CD14-positive monocyte (primary cell): ENCODE data around the gene LRBA. TPM values are rescaled to one million over a fixed set of nuclear protein-coding genes. Genes with fewer than 3 reads are reported as not detected.
A peak's percentile ranks its signal among the peaks of the same experiment; 100 is the strongest.
"Not testable (repeated sequence)": the region's sequence is repeated elsewhere in the genome, so short reads cannot be mapped to it uniquely, and the experiment has no call there.

Experiments
- DNase-seq, 3 donors: peaks; one replicate each; pipeline ENCODE4 v3.0.0-alpha.2; 2011 to 2022
- H2AFZ ChIP-seq: 2 replicates; pipeline ENCODE4 v1.6.0; 2012; ENCODE audit warnings: mild to moderate bottlenecking, low read depth, low read length, inconsistent platforms; ENCODE audit not compliant: insufficient read depth, poor library complexity, severe bottlenecking
- H3K27ac ChIP-seq, 2 donors: 1 replicate in 1 of 2; 2 replicates in 1 of 2; pipeline ENCODE4 v1.5.1; 2012 to 2013; ENCODE audit warnings: low read length in 2 of 2, control low read depth in 1 of 2, inconsistent platforms in 1 of 2, low read depth in 1 of 2, mild to moderate bottlenecking in 1 of 2
- H3K27me3 ChIP-seq, 2 donors: one replicate each; pipeline versions ENCODE4 v1.6.0 to v1.6.1; 2011 to 2013; ENCODE audit warnings: low read length in 2 of 2; ENCODE audit not compliant: control insufficient read depth in 2 of 2, insufficient read depth in 2 of 2
- H3K36me3 ChIP-seq, 2 donors: replicated peaks in 1 of 2; 1 replicate in 1 of 2; 2 replicates in 1 of 2; pipeline versions ENCODE4 v1.5.1 to v1.6.1; 2012 to 2013; ENCODE audit warnings: low read length in 2 of 2, control low read depth in 1 of 2, inconsistent platforms in 1 of 2, mild to moderate bottlenecking in 1 of 2; ENCODE audit not compliant: insufficient read depth in 2 of 2, control insufficient read depth in 1 of 2
- H3K4me1 ChIP-seq, 2 donors: 1 replicate in 1 of 2; 2 replicates in 1 of 2; pipeline versions ENCODE4 v1.5.1 to v1.6.1; 2012 to 2013; ENCODE audit warnings: low read length in 2 of 2, control low read depth in 1 of 2, inconsistent platforms in 1 of 2, mild to moderate bottlenecking in 1 of 2, moderate library complexity in 1 of 2; ENCODE audit not compliant: insufficient read depth in 2 of 2, control insufficient read depth in 1 of 2
- H3K4me2 ChIP-seq: replicated peaks from 2 replicates; pipeline ENCODE3; 2012; ENCODE audit warnings: low read length, moderate library complexity, mild to moderate bottlenecking; ENCODE audit not compliant: poor library complexity, severe bottlenecking; ENCODE audit errors: extremely low read depth
- H3K4me3 ChIP-seq, 3 experiments: fragments of 200-600 bp in 1 of 3; sonication (generic) in 1 of 3; replicated peaks in 1 of 3; 1 replicate in 2 of 3; 2 replicates in 1 of 3; pipeline ENCODE4 v1.5.1; 2011 to 2013; ENCODE audit warnings: low read length in 3 of 3, mild to moderate bottlenecking in 3 of 3, control low read depth in 2 of 3, low read depth in 2 of 3, inconsistent platforms in 1 of 3, moderate library complexity in 1 of 3
- H3K79me2 ChIP-seq: 2 replicates; pipeline ENCODE4 v1.6.0; 2012; ENCODE audit warnings: mild to moderate bottlenecking, control low read depth, inconsistent platforms, low read length, moderate library complexity; ENCODE audit not compliant: insufficient read depth
- H3K9ac ChIP-seq: 2 replicates; pipeline ENCODE4 v1.6.0; 2017; ENCODE audit warnings: low read length, mild to moderate bottlenecking; ENCODE audit not compliant: insufficient read depth, poor library complexity, severe bottlenecking
- H3K9me3 ChIP-seq, 2 donors: replicated peaks in 1 of 2; 1 replicate in 1 of 2; 2 replicates in 1 of 2; pipeline versions ENCODE4 v1.5.1 to v1.6.1; 2012 to 2013; ENCODE audit warnings: low read length in 2 of 2, control low read depth in 1 of 2; ENCODE audit not compliant: control insufficient read depth in 1 of 2, insufficient read depth in 1 of 2
- H4K20me1 ChIP-seq: 2 replicates; pipeline ENCODE4 v1.6.0; 2012; ENCODE audit warnings: mild to moderate bottlenecking, low read length, control low read depth, moderate library complexity; ENCODE audit not compliant: insufficient read depth
- H3K27ac Mint-ChIP-seq, 7 donors: one replicate each; pipeline ENCODE4 v1.8.0; 2020; ENCODE audit warnings: mild to moderate bottlenecking in 7 of 7, mixed read lengths in 7 of 7, moderate library complexity in 6 of 7, inconsistent platforms in 2 of 7
- H3K27me3 Mint-ChIP-seq, 3 donors: one replicate each; pipeline ENCODE4 v1.8.0; 2021 to 2022; ENCODE audit warnings: low read depth in 3 of 3, mild to moderate bottlenecking in 3 of 3, mixed read lengths in 3 of 3, moderate library complexity in 3 of 3, inconsistent platforms in 1 of 3
- H3K36me3 Mint-ChIP-seq, 2 donors: one replicate each; pipeline ENCODE4 v1.8.0; 2020; ENCODE audit warnings: mixed read lengths in 2 of 2, inconsistent platforms in 1 of 2, mild to moderate bottlenecking in 1 of 2
- H3K4me1 Mint-ChIP-seq: one replicate; pipeline ENCODE4 v1.8.0; 2020; ENCODE audit warnings: mild to moderate bottlenecking, mixed read lengths
- H3K4me3 Mint-ChIP-seq, 2 donors: one replicate each; pipeline ENCODE4 v1.8.0; 2020; ENCODE audit warnings: mild to moderate bottlenecking in 2 of 2, mixed read lengths in 2 of 2, moderate library complexity in 1 of 2
- H3K9me3 Mint-ChIP-seq, 7 donors: one replicate each; pipeline ENCODE4 v1.8.0; 2020 to 2022; ENCODE audit warnings: mixed read lengths in 7 of 7, mild to moderate bottlenecking in 6 of 7, moderate library complexity in 6 of 7, inconsistent platforms in 2 of 7
- CTCF ChIP-seq: fragments of 200-600 bp; IDR thresholded peaks from one replicate; pipeline ENCODE4 v1.8.0; 2022; ENCODE audit warnings: antibody characterized with exemption, mild to moderate bottlenecking
- WGBS: methylation state at CpG from one replicate; pipeline ENCODE4 v1.1.5; 2013; ENCODE audit warnings: missing lambda C conversion rate; ENCODE audit not compliant: insufficient coverage; 5-methylcytosine and 5-hydroxymethylcytosine counted together
- intact Hi-C, 2 donors: fragments of 100-400 bp; cut with micrococcal nuclease; formaldehyde crosslinking; loops; one replicate each; pipeline versions ENCODE4 v1.15.0 to v1.15.1; 2023
- polyA plus RNA-seq, 3 donors: library from polyadenylated mRNA; depleted of rRNA in 1 of 3; unstranded in 2 of 3; stranded (reverse) in 1 of 3; fragments of 300-500 nt in 2 of 3; fragments of >200 nt in 1 of 3; fragmentation: Illumina TruSeq in 2 of 3; gene quantifications; 1 replicate in 2 of 3; 2 replicates in 1 of 3; pipeline ENCODE4 v1.2.3, GENCODE V29; 2012 to 2021

The LRBA gene
- polyA plus RNA-seq, 3 donors = 1.5 to 5.5 (median 4.4) TPM

GRCh38 chr4:150389896-150390530, 625.1 kb downstream of the LRBA start:
- DNase-seq = no peak
- Histone ChIP-seq H3K79me2 (no peaks in the 10 kb centered on the region), H4K20me1 (no peaks in the 10 kb centered on the region), H3K9ac (no peak overlapping the region), H3K4me2 (no peak overlapping the region), H3K27me3 (no peaks in the 10 kb centered on the region), H2AFZ (no peak overlapping the region), H3K27ac (no peak overlapping the region), H3K4me1 (peaks cover 6 to 7% of the 10 kb centered on the region in 2 donors), H3K36me3 (no peaks in the 10 kb centered on the region), H3K9me3 (peaks cover 0 to 4% of the 10 kb centered on the region in 2 donors), H3K4me3 (no peak overlapping the region)
- WGBS = no CpG with 5 or more reads among the region's 2 CpGs
- Mint-ChIP-seq H3K4me1 (peaks cover 8% of the 10 kb centered on the region), H3K27me3 (no peaks in the 10 kb centered on the region), H3K27ac (no peak overlapping the region), H3K36me3 (peaks cover 0 to 1% of the 10 kb centered on the region in 2 donors), H3K9me3 (peaks cover 0 to 11% (median 5%) of the 10 kb centered on the region in 7 donors), H3K4me3 (no peak overlapping the region)
- no peak for TF ChIP-seq CTCF
- intact Hi-C loops = no loop called here

- Histone ChIP-seq H2AFZ (no peak overlapping the region), H3K9me3 (no peaks in the 10 kb centered on the region), H3K79me2 (no peaks in the 10 kb centered on the region), H3K4me1 (peaks cover 6 to 7% of the 10 kb centered on the region in 2 donors), H3K27me3 (no peaks in the 10 kb centered on the region), H3K4me2 (no peak overlapping the region), H3K27ac (no peak overlapping the region), H3K4me3 (no peak overlapping the region), H3K9ac (no peak overlapping the region), H4K20me1 (no peaks in the 10 kb centered on the region), H3K36me3 (no peaks in the 10 kb centered on the region)
- peaks cover 8% of the 10 kb centered on the region for H3K4me1 Mint-ChIP-seq
- H3K4me3 Mint-ChIP-seq = no peak overlapping the region
- no peak for TF ChIP-seq CTCF
- WGBS = 70% methylated on average over 4 of the region's 4 CpGs
- H3K27me3 Mint-ChIP-seq = no peaks in the 10 kb centered on the region
- H3K27ac Mint-ChIP-seq = no peak overlapping the region
- peak in 1 of 3 donors; percentile 5 for DNase-seq
- intact Hi-C loops = no loop called here
- H3K36me3 Mint-ChIP-seq = peaks cover 0 to 1% of the 10 kb centered on the region in 2 donors
- H3K9me3 Mint-ChIP-seq = peaks cover 0 to 9% (median 5%) of the 10 kb centered on the region in 7 donors
Observed at GRCh38 chr4:150387981-150388380, 627.1 kb downstream of the LRBA start.

- H4K20me1 ChIP-seq, H3K36me3 Mint-ChIP-seq, intact Hi-C loops, H3K4me2 ChIP-seq, H3K79me2 ChIP-seq, H3K4me1 ChIP-seq, H3K9me3 Mint-ChIP-seq, H3K27me3 Mint-ChIP-seq, H3K9ac ChIP-seq, H3K27ac ChIP-seq, H3K36me3 ChIP-seq, H3K4me3 Mint-ChIP-seq, H3K4me3 ChIP-seq, H3K9me3 ChIP-seq, H3K4me1 Mint-ChIP-seq, H3K27me3 ChIP-seq, H2AFZ ChIP-seq, DNase-seq: not testable (repeated sequence)
- WGBS = no CpG with 5 or more reads among the region's 2 CpGs
- H3K27ac Mint-ChIP-seq = peak overlapping the region in 1 of 7 donors; percentile 61
Observed at GRCh38 chr4:150386415-150386814, 628.7 kb downstream of the LRBA start.
